Ramos (cell line): Measurements from ENCODE around the gene SNX8.

Source experiments
- in situ Hi-C: fragments of 300-500 bp; cut with MboI; formaldehyde crosslinking; loops from one replicate; pipeline ENCODE4 v1.14.3; 2022; ENCODE audit warnings: low sequenced_read_pairs; ENCODE audit not compliant: unreplicated experiment

The SNX8 gene

DNA sequence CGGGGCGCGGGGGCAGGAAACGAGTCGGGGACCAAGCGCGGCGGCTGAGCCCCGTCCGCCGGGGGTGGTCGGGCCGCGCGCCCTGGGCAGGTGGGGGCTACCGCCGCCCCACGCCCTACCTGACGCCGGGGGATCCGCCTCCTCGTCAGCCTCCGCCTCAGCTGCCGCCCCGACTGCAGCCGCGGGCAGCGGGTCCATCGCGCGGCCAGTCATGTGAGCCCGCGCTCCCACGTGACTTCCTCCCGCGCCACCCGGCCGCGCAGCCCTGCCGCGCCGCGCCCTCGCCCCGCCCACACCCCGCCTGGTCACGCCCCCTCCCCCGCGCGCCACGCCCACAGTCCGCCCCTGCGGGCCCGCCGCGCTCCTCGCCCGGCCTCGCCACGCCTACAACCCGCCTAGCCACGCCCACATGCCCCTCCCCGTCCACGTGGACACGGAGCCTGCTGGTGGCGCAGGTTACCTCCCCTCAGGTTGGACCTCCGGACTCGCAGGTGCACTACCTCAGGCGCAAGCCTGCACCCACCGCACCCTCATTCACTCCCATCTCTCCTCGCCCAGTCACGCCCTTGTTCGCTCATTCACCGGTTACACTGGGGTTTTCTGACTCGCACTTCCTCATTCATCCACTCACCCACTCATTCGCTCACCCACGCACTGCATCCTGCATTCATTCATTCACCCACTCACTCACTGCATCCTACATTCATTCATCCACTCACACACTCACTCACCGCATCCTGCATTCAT is at the start of gene SNX8:
TSS of gene SNX8 (minus strand) at position 233 of the 747 bp plus-strand sequence. CDS start at position 213, 20 bp downstream.
- in situ Hi-C loops, result no loop called here

- in situ Hi-C loops, result no loop called here
These were observed 48.3 kb upstream of the SNX8 start for GRCh38 chr7:2362385-2363088.

GRCh38 chr7:2360796-2361195 is 46.6 kb upstream of the SNX8 start:
- in situ Hi-C loops, result no loop called here

DNA sequence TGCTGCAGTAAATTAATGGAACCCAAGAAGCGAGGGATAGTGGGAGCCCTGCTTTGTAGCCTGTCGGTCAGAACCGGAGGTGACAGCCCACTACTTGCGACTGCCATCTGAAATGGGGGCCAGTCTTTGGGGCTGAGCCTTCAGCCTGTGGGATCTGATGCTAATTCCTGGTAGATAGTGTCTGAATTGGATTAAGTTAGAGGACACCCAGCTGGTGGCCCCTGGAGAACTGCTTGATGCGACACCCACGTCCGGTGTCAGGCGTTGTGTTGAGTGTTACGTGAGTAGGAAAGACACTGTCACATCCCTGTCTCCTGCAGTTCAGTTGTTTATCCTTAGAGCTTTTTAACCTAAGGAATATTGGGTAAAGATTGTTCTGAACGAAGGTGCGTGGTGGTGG is 45.4 kb upstream of the SNX8 start:
- in situ Hi-C loops, result loop anchor here (10.0 kb wide), 1 partner anchor 255 kb away; no protein-coding TSS in a partner anchor

- in situ Hi-C loops, result loop anchor here (10.0 kb wide), 1 partner anchor 254 kb away; no protein-coding TSS in a partner anchor
These were observed 44.8 kb upstream of the SNX8 start for GRCh38 chr7:2358968-2359527.

DNA sequence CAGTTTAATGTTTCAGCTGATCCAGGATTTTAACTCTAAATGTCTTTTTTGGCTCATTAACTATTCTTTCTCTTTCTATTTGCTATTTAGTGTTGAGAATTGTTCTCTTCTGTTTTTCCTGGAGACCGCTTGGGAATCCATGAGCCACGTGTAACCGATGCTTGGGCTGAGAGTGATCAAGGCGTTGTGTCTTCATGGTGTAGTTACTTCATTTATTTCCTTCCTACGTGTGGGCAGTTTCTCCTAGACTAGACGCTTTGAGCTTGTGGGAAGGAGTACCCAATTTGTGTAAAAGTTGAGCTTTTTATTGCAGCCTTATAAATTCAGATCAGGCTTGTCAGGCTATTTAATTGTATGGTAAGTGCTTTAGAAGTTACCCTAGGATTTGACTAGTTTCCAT is 43.3 kb upstream of the SNX8 start:
- in situ Hi-C loops, result loop anchor here (10.0 kb wide), 1 partner anchor 253 kb away; no protein-coding TSS in a partner anchor

GRCh38 chr7:2357165-2357564 is 42.9 kb upstream of the SNX8 start:
- in situ Hi-C loops, result loop anchor here (10.0 kb wide), 1 partner anchor 252 kb away; no protein-coding TSS in a partner anchor

DNA sequence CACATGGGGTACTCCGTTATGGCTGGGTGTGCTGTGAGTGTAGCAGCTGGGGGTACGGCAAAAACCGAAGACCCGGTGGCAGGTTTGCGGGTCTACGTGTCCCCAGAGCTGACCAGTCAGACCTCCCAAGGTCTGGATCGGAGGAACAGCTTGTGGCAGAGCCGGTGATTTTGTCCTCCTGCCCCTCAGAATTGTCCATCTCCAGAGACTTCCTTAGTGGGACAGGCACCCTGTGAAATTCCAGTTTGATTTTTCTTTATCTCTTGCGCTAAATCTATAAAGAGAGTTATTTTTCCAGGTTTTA is 41.4 kb upstream of the SNX8 start:
- in situ Hi-C loops, result loop anchor here (10.0 kb wide), 1 partner anchor 251 kb away; no protein-coding TSS in a partner anchor

DNA sequence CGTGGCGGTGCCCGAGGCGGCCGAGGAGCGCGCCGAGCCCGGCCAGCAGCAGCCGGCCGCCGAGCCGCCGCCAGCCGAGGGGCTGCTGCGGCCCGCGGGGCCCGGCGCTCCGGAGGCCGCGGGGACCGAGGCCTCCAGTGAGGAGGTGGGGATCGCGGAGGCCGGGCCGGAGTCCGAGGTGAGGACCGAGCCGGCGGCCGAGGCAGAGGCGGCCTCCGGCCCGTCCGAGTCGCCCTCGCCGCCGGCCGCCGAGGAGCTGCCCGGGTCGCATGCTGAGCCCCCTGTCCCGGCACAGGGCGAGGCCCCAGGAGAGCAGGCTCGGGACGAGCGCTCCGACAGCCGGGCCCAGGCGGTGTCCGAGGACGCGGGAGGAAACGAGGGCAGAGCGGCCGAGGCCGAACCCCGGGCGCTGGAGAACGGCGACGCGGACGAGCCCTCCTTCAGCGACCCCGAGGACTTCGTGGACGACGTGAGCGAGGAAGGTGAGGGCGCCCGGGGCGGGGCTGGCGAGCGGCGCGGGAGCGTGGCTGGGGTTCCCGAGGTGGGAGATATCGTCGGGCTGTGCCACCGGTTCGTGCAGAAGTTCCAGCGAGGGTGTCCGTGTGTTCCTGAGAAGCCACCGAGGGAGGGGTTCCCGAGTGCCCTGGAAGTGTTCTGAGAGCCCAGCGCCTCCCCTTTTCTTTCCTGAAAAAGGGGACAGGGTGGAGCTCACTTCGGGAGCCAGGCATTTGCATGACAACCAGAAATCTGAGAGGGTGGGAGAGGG is 40.9 kb upstream of the SNX8 start:
- in situ Hi-C loops, result loop anchor here (10.0 kb wide), 1 partner anchor 250 kb away; no protein-coding TSS in a partner anchor

- in situ Hi-C loops, result loop anchor here (10.0 kb wide), 1 partner anchor 250 kb away; no protein-coding TSS in a partner anchor
These were observed 40.1 kb upstream of the SNX8 start, which contains the start of gene EIF3B for GRCh38 chr7:2354186-2354938. TSS of gene EIF3B (plus strand) at chr7:2354827. CDS start at chr7:2354922, 95 bp downstream.

DNA sequence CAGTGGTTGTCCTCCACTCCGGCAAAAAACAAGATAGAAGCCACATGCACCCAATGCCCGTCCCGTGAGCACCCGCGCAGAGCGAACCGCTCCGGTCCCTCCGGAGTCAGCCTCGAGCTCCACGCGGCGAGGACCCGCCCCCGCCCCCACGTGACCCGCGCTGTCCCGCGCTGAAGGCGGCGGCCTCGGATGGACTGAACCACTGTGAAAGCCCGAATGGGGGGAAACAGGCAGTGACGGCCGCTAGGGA is 39.6 kb upstream of the SNX8 start:
- in situ Hi-C loops, result loop anchor here (10.0 kb wide), 1 partner anchor 249 kb away; no protein-coding TSS in a partner anchor

DNA sequence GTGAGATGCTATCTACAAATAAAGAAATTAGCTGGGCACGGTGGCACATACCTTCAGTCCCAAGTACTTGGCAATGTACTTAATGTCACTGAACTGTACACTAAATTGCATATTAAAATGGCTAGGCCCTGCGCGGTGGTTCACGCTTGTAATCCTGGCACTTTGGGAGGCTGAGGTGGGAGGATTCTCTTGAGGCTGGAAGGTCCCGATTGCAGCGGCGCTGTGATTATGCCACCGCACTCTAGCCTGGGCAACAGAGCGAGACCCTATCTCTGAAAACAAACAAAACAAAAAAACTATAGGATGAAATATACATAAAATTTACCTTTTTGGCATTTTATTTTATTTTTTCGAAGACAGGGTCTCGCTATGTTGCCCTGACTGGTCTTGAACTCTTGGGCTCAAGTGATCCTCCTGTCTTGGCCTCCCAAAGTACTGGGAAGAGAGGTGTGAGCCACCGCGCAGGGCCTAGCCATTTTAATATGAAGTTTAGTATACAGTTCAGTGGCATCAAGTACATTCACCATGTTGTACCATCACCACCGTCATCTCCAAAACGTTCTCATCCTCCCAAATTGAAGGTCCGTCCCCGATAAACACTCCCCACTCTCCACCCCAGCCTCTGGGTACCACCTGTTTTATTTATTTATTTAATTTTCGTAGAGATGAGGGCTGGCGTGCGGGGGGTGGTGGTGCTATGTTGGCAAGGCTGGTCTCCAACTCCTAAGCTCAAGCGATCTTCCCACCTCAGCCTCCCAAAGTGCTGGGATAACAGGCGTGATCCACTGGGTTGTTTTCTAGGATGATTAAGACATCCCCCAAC is 39.1 kb upstream of the SNX8 start:
- in situ Hi-C loops, result loop anchor here (10.0 kb wide), 1 partner anchor 249 kb away; no protein-coding TSS in a partner anchor

GRCh38 chr7:2350861-2351260 is 36.6 kb upstream of the SNX8 start:
- in situ Hi-C loops, result loop anchor here (10.0 kb wide), 1 partner anchor 246 kb away; no protein-coding TSS in a partner anchor

- in situ Hi-C loops, result loop anchor here (10.0 kb wide), 1 partner anchor 245 kb away; no protein-coding TSS in a partner anchor
These were observed 35.8 kb upstream of the SNX8 start for GRCh38 chr7:2350055-2350454.

- in situ Hi-C loops, result loop anchor here (5.0 to 25.0 kb wide), 3 partner anchors 100 to 760 kb away; partner anchors contain the start of gene ELFN1
These were observed 33.3 kb upstream of the SNX8 start for GRCh38 chr7:2347351-2348063.

DNA sequence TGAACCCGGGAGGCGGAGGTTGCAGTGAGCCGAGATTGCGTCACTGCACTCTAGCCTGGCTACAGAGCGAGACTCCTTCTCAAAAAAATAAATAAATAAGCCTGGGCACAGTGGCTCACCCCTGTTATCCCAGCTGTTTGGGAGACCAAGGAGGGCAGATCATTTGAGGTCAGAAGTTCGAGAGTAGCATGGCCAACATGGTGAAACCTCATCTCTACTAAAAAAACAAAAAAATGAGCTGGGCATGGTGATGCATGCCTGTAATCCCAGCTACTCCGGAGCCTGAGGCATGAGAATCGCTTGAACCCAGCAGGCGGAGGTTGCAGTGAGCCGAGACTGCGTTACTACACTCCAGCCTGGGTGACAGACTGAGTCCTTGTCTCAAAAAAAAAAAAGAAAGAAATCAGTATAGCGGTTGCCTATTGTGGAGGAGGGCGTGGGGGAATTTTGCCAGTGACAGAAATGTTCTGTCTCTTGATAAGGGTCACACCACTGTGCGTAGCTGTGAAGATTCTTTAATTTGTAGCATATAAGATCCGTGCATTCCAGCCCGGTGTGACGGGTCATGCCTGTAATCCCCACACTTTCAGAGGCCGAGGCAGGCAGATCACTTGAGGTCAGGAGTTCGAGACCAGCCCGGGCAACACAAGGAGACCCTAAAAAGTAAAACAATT is 22.5 kb upstream of the SNX8 start:
- in situ Hi-C loops, result loop anchor here (25.0 kb wide), 2 partner anchors 674 to 749 kb away; partner anchors contain the start of gene ELFN1

DNA sequence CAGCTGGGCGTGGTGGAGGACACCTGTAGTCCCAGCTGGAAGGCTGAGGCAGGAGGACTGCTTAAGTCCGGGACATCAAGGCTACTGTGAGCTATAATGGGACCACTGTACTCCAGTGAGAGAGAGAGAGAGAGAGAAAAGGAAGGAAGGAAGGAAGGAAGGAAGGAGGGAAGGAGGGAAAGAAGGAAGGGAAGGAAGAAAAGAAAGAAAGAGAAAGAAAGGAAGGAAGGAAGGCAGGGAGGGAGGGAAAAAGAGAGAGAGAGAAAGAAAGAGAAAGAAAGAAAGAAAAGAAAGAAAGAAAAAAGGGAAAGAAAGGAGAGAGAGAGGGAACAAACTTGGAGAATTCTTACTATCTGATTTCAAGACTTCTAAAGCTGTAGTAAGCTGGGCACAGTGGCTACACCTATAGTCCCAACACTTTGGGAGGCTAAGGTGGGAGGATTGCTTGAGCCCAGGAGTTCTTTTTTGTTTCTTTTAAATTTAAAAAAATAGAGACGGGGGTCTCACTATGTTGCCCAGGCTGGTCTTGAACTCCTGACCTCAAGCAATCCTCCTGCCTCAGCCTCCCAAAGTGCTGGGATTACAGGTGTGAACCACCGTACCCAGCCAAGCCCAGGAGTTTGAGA is 18.5 kb upstream of the SNX8 start:
- in situ Hi-C loops, result loop anchor here (25.0 kb wide), 2 partner anchors 670 to 745 kb away; partner anchors contain the start of gene ELFN1
